ENCODE data around the gene AP3B2. TPM values are rescaled to one million over a fixed set of nuclear protein-coding genes. Genes with fewer than 3 reads are reported as not detected.

The AP3B2 gene, protein sequence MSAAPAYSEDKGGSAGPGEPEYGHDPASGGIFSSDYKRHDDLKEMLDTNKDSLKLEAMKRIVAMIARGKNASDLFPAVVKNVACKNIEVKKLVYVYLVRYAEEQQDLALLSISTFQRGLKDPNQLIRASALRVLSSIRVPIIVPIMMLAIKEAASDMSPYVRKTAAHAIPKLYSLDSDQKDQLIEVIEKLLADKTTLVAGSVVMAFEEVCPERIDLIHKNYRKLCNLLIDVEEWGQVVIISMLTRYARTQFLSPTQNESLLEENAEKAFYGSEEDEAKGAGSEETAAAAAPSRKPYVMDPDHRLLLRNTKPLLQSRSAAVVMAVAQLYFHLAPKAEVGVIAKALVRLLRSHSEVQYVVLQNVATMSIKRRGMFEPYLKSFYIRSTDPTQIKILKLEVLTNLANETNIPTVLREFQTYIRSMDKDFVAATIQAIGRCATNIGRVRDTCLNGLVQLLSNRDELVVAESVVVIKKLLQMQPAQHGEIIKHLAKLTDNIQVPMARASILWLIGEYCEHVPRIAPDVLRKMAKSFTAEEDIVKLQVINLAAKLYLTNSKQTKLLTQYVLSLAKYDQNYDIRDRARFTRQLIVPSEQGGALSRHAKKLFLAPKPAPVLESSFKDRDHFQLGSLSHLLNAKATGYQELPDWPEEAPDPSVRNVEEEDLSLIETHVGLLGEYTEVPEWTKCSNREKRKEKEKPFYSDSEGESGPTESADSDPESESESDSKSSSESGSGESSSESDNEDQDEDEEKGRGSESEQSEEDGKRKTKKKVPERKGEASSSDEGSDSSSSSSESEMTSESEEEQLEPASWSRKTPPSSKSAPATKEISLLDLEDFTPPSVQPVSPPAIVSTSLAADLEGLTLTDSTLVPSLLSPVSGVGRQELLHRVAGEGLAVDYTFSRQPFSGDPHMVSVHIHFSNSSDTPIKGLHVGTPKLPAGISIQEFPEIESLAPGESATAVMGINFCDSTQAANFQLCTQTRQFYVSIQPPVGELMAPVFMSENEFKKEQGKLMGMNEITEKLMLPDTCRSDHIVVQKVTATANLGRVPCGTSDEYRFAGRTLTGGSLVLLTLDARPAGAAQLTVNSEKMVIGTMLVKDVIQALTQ
- total RNA-seq (0.17 and 0.51 TPM in 2 replicates), polyA plus RNA-seq (0.09 TPM in 2 replicates), polyA minus RNA-seq (ENCODE audit: low replicate concordance) (not detected in 2 replicates)
- polyA plus RNA-seq (2012) = 0.09 and 0.14 TPM in 2 replicates

DNA sequence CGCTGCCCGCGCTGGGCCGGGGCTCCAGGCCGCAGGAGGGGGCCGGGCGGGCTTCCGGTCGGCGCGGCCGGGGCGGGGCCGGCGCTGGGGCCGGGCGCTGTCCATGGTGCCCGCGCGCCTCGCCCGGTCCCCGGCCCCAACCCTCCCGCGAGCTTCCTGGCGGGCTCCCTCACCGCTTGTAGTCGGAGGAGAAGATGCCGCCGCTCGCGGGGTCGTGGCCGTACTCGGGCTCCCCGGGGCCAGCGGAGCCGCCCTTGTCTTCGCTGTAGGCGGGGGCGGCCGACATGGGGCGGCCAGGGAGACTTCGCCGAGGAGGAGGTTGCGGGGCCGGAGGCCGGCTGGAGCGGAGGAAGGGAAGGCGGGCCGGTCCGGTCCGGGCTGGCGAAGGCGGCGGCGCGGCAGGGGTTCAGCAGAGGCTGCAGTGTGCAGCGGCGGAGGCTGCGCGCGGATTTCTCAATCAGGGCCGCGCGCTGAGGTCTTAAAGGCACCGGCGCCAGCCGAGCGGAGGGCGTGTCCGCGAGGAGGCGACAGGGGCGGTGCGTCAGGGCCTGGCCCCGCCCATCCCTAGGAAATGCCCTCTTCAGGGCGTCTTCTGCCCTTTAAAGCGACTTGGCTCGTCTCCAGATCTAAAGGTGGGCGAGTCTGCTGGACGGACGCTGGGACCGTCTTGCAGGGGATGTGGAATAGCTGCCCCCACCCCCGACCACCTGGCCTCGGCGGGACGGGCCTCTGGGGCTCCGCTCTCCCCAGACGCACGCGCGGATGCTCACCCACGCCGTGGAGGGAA lies at the start of gene AP3B2:
Gene AP3B2 (minus strand): TSS at position 455 of the 787 bp plus-strand sequence. CDS start 169 bp downstream, at position 286.
- Histone ChIP-seq H3K9me3 (ENCODE audit: control insufficient read depth, insufficient read depth, low read depth, low read length) (no peaks in the 10 kb centered on the region), H4K20me1 (ENCODE audit: control insufficient read depth, extremely low read depth, insufficient read depth, low read length) (no peaks in the 10 kb centered on the region), H3K4me1 (ENCODE audit: control insufficient read depth, extremely low read depth, insufficient read depth, low read length) (peaks cover 2% of the 10 kb centered on the region), H3K9ac (ENCODE audit: insufficient read depth, low read length) (peak within 1 kb of the TSS; percentile 23), H3K36me3 (ENCODE audit: control insufficient read depth, insufficient read depth, low read length) (no peaks in the 10 kb centered on the region), H3K27ac (ENCODE audit: insufficient read depth, low read length) (no peak within 1 kb of the TSS), H3K4me3 (replicated peaks in 1 of 4; ENCODE audit: control extremely low read depth in 1 of 4, insufficient read depth in 1 of 4, low read depth in 3 of 4, low read length in 4 of 4) (peak within 1 kb of the TSS; percentile 52 to 73 (median 64)), H2AFZ (ENCODE audit: low read length) (peak within 1 kb of the TSS; percentile 75), H3K27me3 (ENCODE audit: control insufficient read depth, insufficient read depth, low read length) (no peaks in the 10 kb centered on the region), H3K79me2 (ENCODE audit: control insufficient read depth, insufficient read depth, low read length) (no peaks in the 10 kb centered on the region), H3K4me2 (ENCODE audit: extremely low read depth, insufficient read depth, low read length) (peak within 1 kb of the TSS; percentile 87)
- DNase-seq (ENCODE audit: low read depth in 2 of 2) = peak; percentile 55 to 71
- TF ChIP-seq EZH2 (IDR thresholded peaks at IDR 0.05; ENCODE audit: low read length, missing control alignments) = no peak
- TF ChIP-seq, protein P1, sequence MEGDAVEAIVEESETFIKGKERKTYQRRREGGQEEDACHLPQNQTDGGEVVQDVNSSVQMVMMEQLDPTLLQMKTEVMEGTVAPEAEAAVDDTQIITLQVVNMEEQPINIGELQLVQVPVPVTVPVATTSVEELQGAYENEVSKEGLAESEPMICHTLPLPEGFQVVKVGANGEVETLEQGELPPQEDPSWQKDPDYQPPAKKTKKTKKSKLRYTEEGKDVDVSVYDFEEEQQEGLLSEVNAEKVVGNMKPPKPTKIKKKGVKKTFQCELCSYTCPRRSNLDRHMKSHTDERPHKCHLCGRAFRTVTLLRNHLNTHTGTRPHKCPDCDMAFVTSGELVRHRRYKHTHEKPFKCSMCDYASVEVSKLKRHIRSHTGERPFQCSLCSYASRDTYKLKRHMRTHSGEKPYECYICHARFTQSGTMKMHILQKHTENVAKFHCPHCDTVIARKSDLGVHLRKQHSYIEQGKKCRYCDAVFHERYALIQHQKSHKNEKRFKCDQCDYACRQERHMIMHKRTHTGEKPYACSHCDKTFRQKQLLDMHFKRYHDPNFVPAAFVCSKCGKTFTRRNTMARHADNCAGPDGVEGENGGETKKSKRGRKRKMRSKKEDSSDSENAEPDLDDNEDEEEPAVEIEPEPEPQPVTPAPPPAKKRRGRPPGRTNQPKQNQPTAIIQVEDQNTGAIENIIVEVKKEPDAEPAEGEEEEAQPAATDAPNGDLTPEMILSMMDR (conservative IDR thresholded peaks at IDR 0.05 in 1 of 2, IDR thresholded peaks at IDR 0.05 in 1 of 2; ENCODE audit: low read depth in 1 of 2, low read length in 2 of 2) = no peak

DNA sequence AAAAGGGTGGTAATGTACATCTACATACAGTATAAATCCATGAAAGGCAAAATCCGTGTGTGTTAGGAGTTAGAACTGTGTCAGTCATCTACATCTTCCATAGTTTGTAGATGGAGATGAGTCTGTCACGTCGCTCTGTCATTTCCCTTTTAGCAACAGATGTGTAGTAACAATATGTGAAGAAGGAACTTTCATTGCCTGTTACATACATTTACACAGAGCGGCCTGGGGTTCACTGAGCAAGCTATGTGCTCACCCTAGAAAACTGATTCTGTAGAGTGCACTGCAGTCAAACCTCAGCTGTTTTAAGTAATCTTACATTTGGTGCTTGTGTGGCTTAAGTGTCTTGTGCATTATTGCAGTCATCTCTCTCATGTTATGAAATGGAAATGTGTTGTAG lies 41.6 kb upstream of the AP3B2 start:
- peaks cover 12% of the 10 kb centered on the region for H3K36me3 ChIP-seq (ENCODE audit: control insufficient read depth, insufficient read depth, low read length)
- peaks cover 6% of the 10 kb centered on the region for H3K4me1 ChIP-seq (ENCODE audit: control insufficient read depth, extremely low read depth, insufficient read depth, low read length)
- no peaks in the 10 kb centered on the region for H3K9me3 ChIP-seq (ENCODE audit: control insufficient read depth, insufficient read depth, low read depth, low read length)
- H3K79me2 ChIP-seq (ENCODE audit: control insufficient read depth, insufficient read depth, low read length) = peaks cover 43% of the 10 kb centered on the region
- no peak overlapping the region for H2AFZ ChIP-seq (ENCODE audit: low read length)
- H3K4me3 ChIP-seq (replicated peaks in 1 of 4; ENCODE audit: control extremely low read depth in 1 of 4, insufficient read depth in 1 of 4, low read depth in 3 of 4, low read length in 4 of 4) = peak overlapping the region; percentile 92 to 100 (median 99)
- H4K20me1 ChIP-seq (ENCODE audit: control insufficient read depth, extremely low read depth, insufficient read depth, low read length) = no peaks in the 10 kb centered on the region
- peak overlapping the region; percentile 77 for H3K9ac ChIP-seq (ENCODE audit: insufficient read depth, low read length)
- peak overlapping the region; percentile 95 for H3K27ac ChIP-seq (ENCODE audit: insufficient read depth, low read length)
- peak overlapping the region; percentile 89 for H3K4me2 ChIP-seq (ENCODE audit: extremely low read depth, insufficient read depth, low read length)
- TF ChIP-seq, protein P1 (conservative IDR thresholded peaks at IDR 0.05 in 1 of 2, IDR thresholded peaks at IDR 0.05 in 1 of 2; ENCODE audit: low read depth in 1 of 2, low read length in 2 of 2) = no peak
- TF ChIP-seq EZH2 (IDR thresholded peaks at IDR 0.05; ENCODE audit: low read length, missing control alignments) = no peak
- H3K27me3 ChIP-seq (ENCODE audit: control insufficient read depth, insufficient read depth, low read length) = no peaks in the 10 kb centered on the region
- no peak for DNase-seq (ENCODE audit: low read depth in 2 of 2)
